ENCODE results near the gene CTCF. TPM values are rescaled to one million over a fixed set of nuclear protein-coding genes. Genes with fewer than 3 reads are reported as not detected.

The CTCF gene
- total RNA-seq, 4 donors from 2014 or later: 41.0 to 49.9 (median 44.2) TPM

- TF ChIP-seq POLR2A (IDR thresholded peaks at IDR 0.05): no peak
- TF ChIP-seq, protein P1, sequence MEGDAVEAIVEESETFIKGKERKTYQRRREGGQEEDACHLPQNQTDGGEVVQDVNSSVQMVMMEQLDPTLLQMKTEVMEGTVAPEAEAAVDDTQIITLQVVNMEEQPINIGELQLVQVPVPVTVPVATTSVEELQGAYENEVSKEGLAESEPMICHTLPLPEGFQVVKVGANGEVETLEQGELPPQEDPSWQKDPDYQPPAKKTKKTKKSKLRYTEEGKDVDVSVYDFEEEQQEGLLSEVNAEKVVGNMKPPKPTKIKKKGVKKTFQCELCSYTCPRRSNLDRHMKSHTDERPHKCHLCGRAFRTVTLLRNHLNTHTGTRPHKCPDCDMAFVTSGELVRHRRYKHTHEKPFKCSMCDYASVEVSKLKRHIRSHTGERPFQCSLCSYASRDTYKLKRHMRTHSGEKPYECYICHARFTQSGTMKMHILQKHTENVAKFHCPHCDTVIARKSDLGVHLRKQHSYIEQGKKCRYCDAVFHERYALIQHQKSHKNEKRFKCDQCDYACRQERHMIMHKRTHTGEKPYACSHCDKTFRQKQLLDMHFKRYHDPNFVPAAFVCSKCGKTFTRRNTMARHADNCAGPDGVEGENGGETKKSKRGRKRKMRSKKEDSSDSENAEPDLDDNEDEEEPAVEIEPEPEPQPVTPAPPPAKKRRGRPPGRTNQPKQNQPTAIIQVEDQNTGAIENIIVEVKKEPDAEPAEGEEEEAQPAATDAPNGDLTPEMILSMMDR (IDR thresholded peaks at IDR 0.05): no peak
- WGBS, 2 donors: 30 to 81% methylated on average over 4 to 21 of the region's 45 CpGs
- intact Hi-C loops (cut with DNase I; ENCODE audit: low total_unique reads): no loop called here
- peak within 1 kb of the TSS; percentile 89 for H3K4me3 ChIP-seq (ENCODE audit: low read depth, poor library complexity, severe bottlenecking)
- DNase-seq (ENCODE audit: low spot score in 2 of 2): peak in 1 of 2 donors; percentile 92
Measured at GRCh38 chr16:67528222-67528869, 34.0 kb upstream of the CTCF start, which contains the start of gene RIPOR1. Gene RIPOR1, plus strand, starts transcription at chr16:67528829. Its CDS starts 9,618 bp downstream, at chr16:67538447.

GRCh38 chr16:67528870-67529581, 33.3 kb upstream of the CTCF start:
- TF ChIP-seq, protein P1 (IDR thresholded peaks at IDR 0.05): no peak
- TF ChIP-seq POLR2A (IDR thresholded peaks at IDR 0.05): no peak
- DNase-seq (ENCODE audit: low spot score in 2 of 2): peak in 1 of 2 donors; percentile 91
- intact Hi-C loops (cut with DNase I; ENCODE audit: low total_unique reads): no loop called here
- peak overlapping the region; percentile 89 for H3K4me3 ChIP-seq (ENCODE audit: low read depth, poor library complexity, severe bottlenecking)
- WGBS, 2 donors: 0% methylated on average over 14 to 22 of the region's 65 CpGs

GRCh38 chr16:67529582-67530012, 32.7 kb upstream of the CTCF start:
- peak overlapping the region; percentile 89 for H3K4me3 ChIP-seq (ENCODE audit: low read depth, poor library complexity, severe bottlenecking)
- 3 to 9% methylated on average over 15 to 16 of the region's 16 CpGs for WGBS, 2 donors
- no peak for TF ChIP-seq POLR2A (IDR thresholded peaks at IDR 0.05)
- TF ChIP-seq, protein P1 (IDR thresholded peaks at IDR 0.05): no peak
- intact Hi-C loops (cut with DNase I; ENCODE audit: low total_unique reads): no loop called here
- peak in 1 of 2 donors; percentile 85 for DNase-seq (ENCODE audit: low spot score in 2 of 2)

- intact Hi-C loops (cut with DNase I; ENCODE audit: low total_unique reads): no loop called here
- WGBS, 2 donors: 3 to 4% methylated on average over 27 to 35 of the region's 48 CpGs
- H3K4me3 ChIP-seq (ENCODE audit: low read depth, poor library complexity, severe bottlenecking): peak overlapping the region; percentile 89
Measured at GRCh38 chr16:67530013-67530939, 32.0 kb upstream of the CTCF start.

GRCh38 chr16:67531247-67531646, 31.1 kb upstream of the CTCF start:
- no peak overlapping the region for H3K4me3 ChIP-seq (ENCODE audit: low read depth, poor library complexity, severe bottlenecking)
- DNase-seq (ENCODE audit: low spot score in 2 of 2): peak in 1 of 2 donors; percentile 83
- TF ChIP-seq, protein P1 (IDR thresholded peaks at IDR 0.05): no peak
- no peak for TF ChIP-seq POLR2A (IDR thresholded peaks at IDR 0.05)
- WGBS, 2 donors: 75 to 81% methylated on average over 4 of the region's 4 CpGs
- intact Hi-C loops (cut with DNase I; ENCODE audit: low total_unique reads): no loop called here

More at GRCh38 chr16:67530013-67530939, 32.0 kb upstream of the CTCF start:
- DNase-seq (ENCODE audit: low spot score in 2 of 2): peak; percentile 47 to 95
- TF ChIP-seq, protein P1 (IDR thresholded peaks at IDR 0.05): no peak
- peak in 1 of 2 donors; percentile 9 for TF ChIP-seq POLR2A (IDR thresholded peaks at IDR 0.05)

Measured in lower leg skin (tissue), 4 donors.